IMR-90 (cell line): ENCODE results near the gene ZNF775. TPM values are rescaled to one million over a fixed set of nuclear protein-coding genes. Genes with fewer than 3 reads are reported as not detected.

Experiments
- ATAC-seq: fragments of 200-7000 bp; cut with Tn5 transposase; 2 replicates; pipeline ENCODE4 v1.9.1; 2020; ENCODE audit warnings: low read depth, mild to moderate bottlenecking, moderate library complexity
- BruUV-seq: library from RNA; stranded (reverse); fragments of 400-500 nt; replicated peaks from 2 replicates; lab custom pipeline; 2021; lab: Mats Ljungman, UMichigan
- CTCF ChIA-PET: fragments of 300-600 bp; formaldehyde crosslinking; extraction: SDS; loops from one replicate; lab custom pipeline; 2021; ENCODE audit warnings: antibody characterized with exemption; lab: Yijun Ruan, JAX
- POLR2A ChIA-PET: fragments of 300-600 bp; sonication (Branson Sonifier 250); formaldehyde crosslinking; loops from one replicate; lab custom pipeline; 2022; ENCODE audit warnings: antibody characterized with exemption; ENCODE audit not compliant: unreplicated experiment; lab: Charles Lee
- DNase-seq: peaks from one replicate; pipeline ENCODE4 v3.0.0; 2013
- H2AFZ ChIP-seq: replicated peaks from 2 replicates; pipeline ENCODE3; 2013; ENCODE audit warnings: low read length, mild to moderate bottlenecking; ENCODE audit not compliant: poor library complexity
- H2AK5ac ChIP-seq: 2 replicates; pipeline ENCODE4 v1.6.1; 2013; ENCODE audit warnings: low read depth, low read length, inconsistent platforms
- H2AK9ac ChIP-seq: replicated peaks from 2 replicates; pipeline ENCODE3; 2013; ENCODE audit warnings: mild to moderate bottlenecking, low read depth, low read length, moderate library complexity; ENCODE audit not compliant: poor library complexity
- H2BK120ac ChIP-seq: 2 replicates; pipeline ENCODE4 v1.6.1; 2013; ENCODE audit warnings: low read depth, low read length, inconsistent platforms
- H2BK15ac ChIP-seq: 3 replicates; pipeline ENCODE4 v1.6.1; 2013; ENCODE audit warnings: low read depth, low read length, inconsistent platforms
- H2BK20ac ChIP-seq: 2 replicates; pipeline ENCODE4 v1.6.1; 2013; ENCODE audit warnings: low read depth, mild to moderate bottlenecking, inconsistent platforms, low read length, moderate library complexity
- H2BK5ac ChIP-seq: 2 replicates; pipeline ENCODE4 v1.6.1; 2013; ENCODE audit warnings: mild to moderate bottlenecking, low read depth, low read length, inconsistent platforms; ENCODE audit not compliant: poor library complexity, severe bottlenecking
- H3K14ac ChIP-seq: replicated peaks from 2 replicates; pipeline ENCODE4 v1.6.1; 2013; ENCODE audit warnings: low read depth, low read length, inconsistent platforms
- H3K18ac ChIP-seq: 2 replicates; pipeline ENCODE4 v1.6.1; 2013; ENCODE audit warnings: low read depth, low read length, control low read depth
- H3K23ac ChIP-seq: 2 replicates; pipeline ENCODE4 v1.6.1; 2013; ENCODE audit warnings: low read depth, low read length, inconsistent platforms
- H3K27ac ChIP-seq: 2 replicates; pipeline ENCODE4 v1.5.1; 2013; ENCODE audit warnings: mild to moderate bottlenecking, control low read depth, low read length; ENCODE audit not compliant: insufficient read depth
- H3K27me3 ChIP-seq: 2 replicates; pipeline ENCODE4 v1.6.1; 2013; ENCODE audit warnings: low read length; ENCODE audit not compliant: control insufficient read depth, insufficient read depth
- H3K36me3 ChIP-seq: 2 replicates; pipeline ENCODE4 v1.6.1; 2013; ENCODE audit warnings: low read length, mixed read lengths; ENCODE audit not compliant: control insufficient read depth, insufficient read depth
- H3K4ac ChIP-seq: 2 replicates; pipeline ENCODE4 v1.6.1; 2013; ENCODE audit warnings: low read depth, low read length, inconsistent platforms
- H3K4me1 ChIP-seq: 2 replicates; pipeline ENCODE4 v1.6.1; 2013; ENCODE audit warnings: low read length, mixed read lengths; ENCODE audit not compliant: control insufficient read depth, insufficient read depth
- H3K4me2 ChIP-seq: 2 replicates; pipeline ENCODE4 v1.6.1; 2013; ENCODE audit warnings: low read depth, mild to moderate bottlenecking, control low read depth, low read length, moderate library complexity
- H3K4me3 ChIP-seq: 2 replicates; pipeline ENCODE4 v1.5.1; 2013; ENCODE audit warnings: low read depth, mild to moderate bottlenecking, control low read depth, low read length, moderate library complexity; ENCODE audit not compliant: insufficient read depth
- H3K56ac ChIP-seq: 2 replicates; pipeline ENCODE4 v1.6.1; 2013; ENCODE audit warnings: low read length, inconsistent platforms; ENCODE audit not compliant: insufficient read depth; ENCODE audit errors: extremely low read depth
- H3K79me1 ChIP-seq, 2 experiments: 2 replicates each; pipeline ENCODE4 v1.6.1; 2013; ENCODE audit warnings: low read length in 2 of 2, inconsistent platforms in 1 of 2, low read depth in 1 of 2
- H3K9ac ChIP-seq: 2 replicates; pipeline ENCODE4 v1.6.1; 2013; ENCODE audit warnings: low read depth, low read length, control low read depth
- H3K9me1 ChIP-seq: 2 replicates; pipeline ENCODE4 v1.6.1; 2013; ENCODE audit warnings: low read length, inconsistent platforms; ENCODE audit not compliant: insufficient read depth
- H3K9me3 ChIP-seq: 2 replicates; pipeline ENCODE4 v1.6.1; 2013; ENCODE audit warnings: low read length; ENCODE audit not compliant: control insufficient read depth, insufficient read depth
- H4K20me1 ChIP-seq: 2 replicates; pipeline ENCODE4 v1.6.1; 2013; ENCODE audit warnings: low read length, inconsistent platforms; ENCODE audit not compliant: insufficient read depth
- H4K5ac ChIP-seq: 2 replicates; pipeline ENCODE4 v1.6.1; 2013; ENCODE audit warnings: mild to moderate bottlenecking, low read depth, low read length, control low read depth
- H4K8ac ChIP-seq, 2 experiments: 2 replicates each; pipeline ENCODE4 v1.6.1; 2013; ENCODE audit warnings: low read depth in 2 of 2, low read length in 2 of 2, control low read depth in 1 of 2, inconsistent platforms in 1 of 2
- H4K91ac ChIP-seq: 2 replicates; pipeline ENCODE4 v1.6.1; 2013; ENCODE audit warnings: low read depth, low read length, inconsistent platforms; ENCODE audit not compliant: insufficient read depth
- CEBPB ChIP-seq: IDR thresholded peaks from 2 replicates; pipeline ENCODE4 v1.6.1; 2012; ENCODE audit warnings: low read depth, low read length, improper control_type of control experiment
- CTCF ChIP-seq: conservative IDR thresholded peaks from 2 replicates; pipeline ENCODE4 v1.5.1; 2012; ENCODE audit warnings: mild to moderate bottlenecking, low read depth, low read length, improper control_type of control experiment
- FOS ChIP-seq: fragments of 150-350 bp; IDR thresholded peaks from 2 replicates; pipeline ENCODE4 v1.6.1; 2016; ENCODE audit warnings: low read depth, low read length
- MAZ ChIP-seq: IDR thresholded peaks from 2 replicates; pipeline ENCODE4 v1.6.1; 2012; ENCODE audit warnings: low read depth, mild to moderate bottlenecking, low read length, improper control_type of control experiment, moderate library complexity, borderline replicate concordance
- RAD21 ChIP-seq: IDR thresholded peaks from 2 replicates; pipeline ENCODE4 v1.6.1; 2012; ENCODE audit warnings: low read length, improper control_type of control experiment
- RCOR1 ChIP-seq: IDR thresholded peaks from 2 replicates; pipeline ENCODE4 v1.6.1; 2012; ENCODE audit warnings: mild to moderate bottlenecking, low read length, improper control_type of control experiment; ENCODE audit not compliant: insufficient replicate concordance
- SMC3 ChIP-seq: fragments of 150-350 bp; IDR thresholded peaks from 2 replicates; pipeline ENCODE4 v1.6.1; 2016; ENCODE audit warnings: low read depth, mild to moderate bottlenecking, antibody characterized with exemption, low read length, moderate library complexity
- WGBS, 2 experiments: methylation state at CpG; one replicate each; pipeline versions ENCODE4 v1.1.5 to v1.1.7; 2013; ENCODE audit warnings: missing lambda C conversion rate in 2 of 2; ENCODE audit not compliant: insufficient read length in 1 of 2; ENCODE audit errors: extremely low coverage in 2 of 2; 5-methylcytosine and 5-hydroxymethylcytosine counted together
- dilution Hi-C: fragments of 300-500 bp; cut with HindIII; formaldehyde crosslinking; loops from one replicate; pipeline ENCODE4 v1.14.3; 2018; ENCODE audit warnings: low sequenced_read_pairs; ENCODE audit not compliant: unreplicated experiment
- in situ Hi-C: fragments of 300-500 bp; cut with MboI; formaldehyde crosslinking; loops from 3 replicates; pipeline ENCODE4 v1.14.3; 2019; ENCODE audit warnings: low sequenced_read_pairs, inconsistent platforms, mixed read lengths
- intact Hi-C: fragments of 100-400 bp; cut with micrococcal nuclease; formaldehyde crosslinking; loops from 2 replicates; pipeline ENCODE4 v1.10.0; 2022
- polyA plus RNA-seq, 3 experiments: library from polyadenylated mRNA; depleted of rRNA; stranded (reverse); fragments of >200 nt; gene quantifications; 2 replicates each; pipeline ENCODE4 v1.2.3, GENCODE V29; 2012; ENCODE audit warnings: low replicate concordance in 1 of 3
- total RNA-seq: library from RNA; depleted of rRNA; stranded (reverse); fragments of >200 nt; gene quantifications from 2 replicates; pipeline ENCODE4 v1.2.3, GENCODE V29; 2012
- TF ChIP-seq, protein P1 (sequence below): fragments of 150-350 bp; IDR thresholded peaks from 2 replicates; pipeline ENCODE4 v1.6.1; 2017; ENCODE audit warnings: mild to moderate bottlenecking, antibody characterized with exemption, low read length, low read depth
- TF ChIP-seq, protein P2 (sequence below): fragments of 150-350 bp; IDR thresholded peaks from 2 replicates; pipeline ENCODE4 v1.6.1; 2016; ENCODE audit warnings: low read depth, mild to moderate bottlenecking, low read length, moderate library complexity, borderline replicate concordance

The ZNF775 gene
- total and polyA plus RNA-seq, 2 of the 4 experiments (the other 2 are of a cell fraction) = 1.4 to 2.6 TPM

- ATAC-seq = no peak
- Histone ChIP-seq H2BK20ac (no peak overlapping the region), H2AK5ac (no peak overlapping the region), H3K4ac (no peak overlapping the region), H3K4me2 (no peak overlapping the region), H3K9me1 (no peaks in the 10 kb centered on the region), H3K9ac (no peak overlapping the region), H2AK9ac (no peak overlapping the region), H3K23ac (no peak overlapping the region), H3K27me3 (no peaks in the 10 kb centered on the region), H4K20me1 (no peaks in the 10 kb centered on the region), H3K18ac (no peak overlapping the region), H3K27ac (no peak overlapping the region), H2AFZ (no peak overlapping the region), H3K36me3 (peaks cover 22% of the 10 kb centered on the region; the same call in 1 of the 2 replicates), H4K91ac (no peak overlapping the region), H3K4me1 (peaks cover 7% of the 10 kb centered on the region), H3K56ac (no peak overlapping the region), H2BK5ac (no peak overlapping the region), H4K5ac (no peak overlapping the region), H3K9me3 (no peaks in the 10 kb centered on the region), H2BK15ac (no peak overlapping the region), H3K14ac (no peak overlapping the region), H3K4me3 (no peak overlapping the region), H2BK120ac (no peak overlapping the region), H3K79me1 (peaks cover 6 to 12% of the 10 kb centered on the region in 2 experiments; a peak in 1 of 4 replicates), H4K8ac (no peak overlapping the region)
- POLR2A ChIA-PET = no interaction called here
- BruUV-seq = no TSS peak
- TF ChIP-seq CTCF (no peak), RCOR1 (no peak), CEBPB (no peak), FOS (no peak), MAZ (no peak), SMC3 (no peak), RAD21 (no peak)
- TF ChIP-seq, protein P1, sequence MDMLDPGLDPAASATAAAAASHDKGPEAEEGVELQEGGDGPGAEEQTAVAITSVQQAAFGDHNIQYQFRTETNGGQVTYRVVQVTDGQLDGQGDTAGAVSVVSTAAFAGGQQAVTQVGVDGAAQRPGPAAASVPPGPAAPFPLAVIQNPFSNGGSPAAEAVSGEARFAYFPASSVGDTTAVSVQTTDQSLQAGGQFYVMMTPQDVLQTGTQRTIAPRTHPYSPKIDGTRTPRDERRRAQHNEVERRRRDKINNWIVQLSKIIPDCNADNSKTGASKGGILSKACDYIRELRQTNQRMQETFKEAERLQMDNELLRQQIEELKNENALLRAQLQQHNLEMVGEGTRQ = no peak
- TF ChIP-seq, protein P2, sequence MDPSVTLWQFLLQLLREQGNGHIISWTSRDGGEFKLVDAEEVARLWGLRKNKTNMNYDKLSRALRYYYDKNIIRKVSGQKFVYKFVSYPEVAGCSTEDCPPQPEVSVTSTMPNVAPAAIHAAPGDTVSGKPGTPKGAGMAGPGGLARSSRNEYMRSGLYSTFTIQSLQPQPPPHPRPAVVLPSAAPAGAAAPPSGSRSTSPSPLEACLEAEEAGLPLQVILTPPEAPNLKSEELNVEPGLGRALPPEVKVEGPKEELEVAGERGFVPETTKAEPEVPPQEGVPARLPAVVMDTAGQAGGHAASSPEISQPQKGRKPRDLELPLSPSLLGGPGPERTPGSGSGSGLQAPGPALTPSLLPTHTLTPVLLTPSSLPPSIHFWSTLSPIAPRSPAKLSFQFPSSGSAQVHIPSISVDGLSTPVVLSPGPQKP = no peak
- DNase-seq = no peak
- in situ Hi-C loops = no loop called here
- CTCF ChIA-PET = no interaction called here
- dilution Hi-C loops = no loop called here
- intact Hi-C loops = no loop called here
- 100% methylated on average over 1 of the region's 27 CpGs; no CpG with 5 or more reads in 1 of the 2 experiments for WGBS, 2 experiments
These were observed 19.2 kb downstream of the ZNF775 start for GRCh38 chr7:150398108-150398964.
